Large intestine (tissue), 3 donors: Measurements from ENCODE around the gene KIF25. TPM values are rescaled to one million over a fixed set of nuclear protein-coding genes. Genes with fewer than 3 reads are reported as not detected.

Source experiments
- DNase-seq, 2 donors: peaks; one replicate each; pipeline versions ENCODE4 v3.0.0 to v3.0.0-alpha.2; 2013
- H3K27ac ChIP-seq: one replicate; pipeline ENCODE4 v1.5.1; 2013; ENCODE audit warnings: low read length
- H3K27me3 ChIP-seq: 2 replicates; pipeline ENCODE4 v1.6.1; 2013; ENCODE audit warnings: low read length; ENCODE audit not compliant: control insufficient read depth, insufficient read depth
- H3K36me3 ChIP-seq: 2 replicates; pipeline ENCODE4 v1.6.1; 2013; ENCODE audit warnings: low read length; ENCODE audit not compliant: control insufficient read depth, insufficient read depth
- H3K4me1 ChIP-seq: one replicate; pipeline ENCODE4 v1.6.1; 2013; ENCODE audit warnings: low read length; ENCODE audit not compliant: control insufficient read depth, insufficient read depth
- H3K4me3 ChIP-seq: one replicate; pipeline ENCODE4 v1.5.1; 2013; ENCODE audit warnings: low read length
- H3K9me3 ChIP-seq: one replicate; pipeline ENCODE4 v1.6.1; 2013; ENCODE audit warnings: mild to moderate bottlenecking, low read depth, low read length, moderate library complexity; ENCODE audit not compliant: control insufficient read depth
- WGBS: methylation state at CpG from one replicate; pipeline ENCODE4 v1.1.5; 2013; ENCODE audit warnings: low lambda C conversion rate; ENCODE audit not compliant: insufficient coverage; 5-methylcytosine and 5-hydroxymethylcytosine counted together
- polyA plus RNA-seq: library from polyadenylated mRNA; unstranded; fragments of 120-200 nt; gene quantifications from one replicate; pipeline ENCODE4 v1.2.1, GENCODE V29; 2013

Gene KIF25
- polyA plus RNA-seq, 1 donor = 0.82 TPM

GRCh38 chr6:168043848-168044415 is 46.5 kb downstream of the KIF25 start:
- no peak overlapping the region for H3K27ac ChIP-seq
- peaks cover 52% of the 10 kb centered on the region for H3K9me3 ChIP-seq
- WGBS = no CpG with 5 or more reads among the region's 21 CpGs
- no peaks in the 10 kb centered on the region for H3K27me3 ChIP-seq
- no peak overlapping the region for H3K4me3 ChIP-seq
- DNase-seq = no peak
- no peaks in the 10 kb centered on the region for H3K4me1 ChIP-seq
- no peaks in the 10 kb centered on the region for H3K36me3 ChIP-seq

- H3K27ac ChIP-seq = no peak overlapping the region
- no peaks in the 10 kb centered on the region for H3K4me1 ChIP-seq
- 93% methylated on average over 5 of the region's 28 CpGs for WGBS
- peaks cover 47% of the 10 kb centered on the region for H3K9me3 ChIP-seq
- H3K4me3 ChIP-seq = no peak overlapping the region
- H3K27me3 ChIP-seq = no peaks in the 10 kb centered on the region
- no peak for DNase-seq
- H3K36me3 ChIP-seq = no peaks in the 10 kb centered on the region
Measured at GRCh38 chr6:168044521-168045130, 47.2 kb downstream of the KIF25 start.

GRCh38 chr6:168045141-168045691 is 47.7 kb downstream of the KIF25 start:
- no peak overlapping the region for H3K4me3 ChIP-seq
- H3K4me1 ChIP-seq = no peaks in the 10 kb centered on the region
- H3K27me3 ChIP-seq = no peaks in the 10 kb centered on the region
- DNase-seq = no peak
- H3K36me3 ChIP-seq = no peaks in the 10 kb centered on the region
- no peak overlapping the region for H3K27ac ChIP-seq
- WGBS = no CpG with 5 or more reads among the region's 19 CpGs
- H3K9me3 ChIP-seq = peaks cover 41% of the 10 kb centered on the region

GRCh38 chr6:168045706-168046620 is 48.5 kb downstream of the KIF25 start:
- Histone ChIP-seq H3K4me1 (no peaks in the 10 kb centered on the region), H3K36me3 (no peaks in the 10 kb centered on the region), H3K27me3 (no peaks in the 10 kb centered on the region), H3K27ac (no peak overlapping the region), H3K9me3 (peaks cover 36% of the 10 kb centered on the region), H3K4me3 (no peak overlapping the region)
- no CpG with 5 or more reads among the region's 20 CpGs for WGBS
- no peak for DNase-seq

GRCh38 chr6:168046696-168047095 is 49.2 kb downstream of the KIF25 start:
- Histone ChIP-seq H3K27me3 (no peaks in the 10 kb centered on the region), H3K4me1 (no peaks in the 10 kb centered on the region), H3K9me3 (peaks cover 29% of the 10 kb centered on the region), H3K4me3 (no peak overlapping the region), H3K36me3 (no peaks in the 10 kb centered on the region), H3K27ac (no peak overlapping the region)
- whole genome bisulfite sequencing = 100% methylated on average over 1 of the region's 3 CpGs
- no peak for DNase-seq

- no CpG with 5 or more reads among the region's 31 CpGs for WGBS
- no peak overlapping the region for H3K4me3 ChIP-seq
Measured at GRCh38 chr6:168047841-168048723, 50.6 kb downstream of the KIF25 start.

GRCh38 chr6:168048724-168049025 is 51.2 kb downstream of the KIF25 start:
- H3K9me3 ChIP-seq = peaks cover 9% of the 10 kb centered on the region
- no peaks in the 10 kb centered on the region for H3K27me3 ChIP-seq
- no peaks in the 10 kb centered on the region for H3K4me1 ChIP-seq
- H3K36me3 ChIP-seq = no peaks in the 10 kb centered on the region
- no peak overlapping the region for H3K4me3 ChIP-seq
- no peak for DNase-seq
- WGBS = no CpG with 5 or more reads among the region's 10 CpGs
- no peak overlapping the region for H3K27ac ChIP-seq

More at GRCh38 chr6:168047841-168048723, 50.6 kb downstream of the KIF25 start:
- Histone ChIP-seq H3K27me3 (no peaks in the 10 kb centered on the region), H3K9me3 (peaks cover 15% of the 10 kb centered on the region), H3K4me1 (no peaks in the 10 kb centered on the region), H3K27ac (no peak overlapping the region), H3K36me3 (no peaks in the 10 kb centered on the region)
- no peak for DNase-seq

- Histone ChIP-seq H3K27ac (no peak overlapping the region), H3K4me3 (no peak overlapping the region), H3K9me3 (peaks cover 5% of the 10 kb centered on the region), H3K4me1 (no peaks in the 10 kb centered on the region), H3K36me3 (no peaks in the 10 kb centered on the region), H3K27me3 (no peaks in the 10 kb centered on the region)
- WGBS = no CpG with 5 or more reads among the region's 20 CpGs
- no peak for DNase-seq
Measured at GRCh38 chr6:168049277-168049676, 51.8 kb downstream of the KIF25 start.

- Histone ChIP-seq H3K36me3 (no peaks in the 10 kb centered on the region), H3K4me3 (no peak overlapping the region), H3K27me3 (no peaks in the 10 kb centered on the region), H3K4me1 (no peaks in the 10 kb centered on the region), H3K27ac (no peak overlapping the region), H3K9me3 (peaks cover under 1% of the 10 kb centered on the region)
- no CpG with 5 or more reads among the region's 21 CpGs for WGBS
- no peak for DNase-seq
Measured at GRCh38 chr6:168049706-168050224, 52.3 kb downstream of the KIF25 start.
